ENCODE results near the gene NOL4L. TPM values are rescaled to one million over a fixed set of nuclear protein-coding genes. Genes with fewer than 3 reads are reported as not detected.
A peak's percentile ranks its signal among the peaks of the same experiment; 100 is the strongest.

The NOL4L gene
- total RNA-seq, 1 experiment from 2014 or later: 1.4 TPM

- ChIA-PET POLR2A (ENCODE audit: low non-redundant PET) (no interaction called here), CTCF (interaction anchor here (0.5 to 4.2 kb wide), 2 partner anchors 131 to 196 kb away, joined by 3 to 20 read pairs; no protein-coding TSS in a partner anchor)
- H3K9me3 ChIP-seq (ENCODE audit: low read depth, low read length, poor library complexity, severe bottlenecking): no peaks in the 10 kb centered on the region
- peak; percentile 73 for DNase-seq (ENCODE audit: low spot score)
- no peak overlapping the region for H3K4me3 ChIP-seq (ENCODE audit: low read depth, low read length, poor library complexity, severe bottlenecking)
- TF ChIP-seq EZH2 (IDR thresholded peaks at IDR 0.05; ENCODE audit: borderline replicate concordance, low read depth, low read length, poor library complexity, severe bottlenecking): no peak
- TF ChIP-seq, protein P1, sequence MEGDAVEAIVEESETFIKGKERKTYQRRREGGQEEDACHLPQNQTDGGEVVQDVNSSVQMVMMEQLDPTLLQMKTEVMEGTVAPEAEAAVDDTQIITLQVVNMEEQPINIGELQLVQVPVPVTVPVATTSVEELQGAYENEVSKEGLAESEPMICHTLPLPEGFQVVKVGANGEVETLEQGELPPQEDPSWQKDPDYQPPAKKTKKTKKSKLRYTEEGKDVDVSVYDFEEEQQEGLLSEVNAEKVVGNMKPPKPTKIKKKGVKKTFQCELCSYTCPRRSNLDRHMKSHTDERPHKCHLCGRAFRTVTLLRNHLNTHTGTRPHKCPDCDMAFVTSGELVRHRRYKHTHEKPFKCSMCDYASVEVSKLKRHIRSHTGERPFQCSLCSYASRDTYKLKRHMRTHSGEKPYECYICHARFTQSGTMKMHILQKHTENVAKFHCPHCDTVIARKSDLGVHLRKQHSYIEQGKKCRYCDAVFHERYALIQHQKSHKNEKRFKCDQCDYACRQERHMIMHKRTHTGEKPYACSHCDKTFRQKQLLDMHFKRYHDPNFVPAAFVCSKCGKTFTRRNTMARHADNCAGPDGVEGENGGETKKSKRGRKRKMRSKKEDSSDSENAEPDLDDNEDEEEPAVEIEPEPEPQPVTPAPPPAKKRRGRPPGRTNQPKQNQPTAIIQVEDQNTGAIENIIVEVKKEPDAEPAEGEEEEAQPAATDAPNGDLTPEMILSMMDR (conservative IDR thresholded peaks at IDR 0.05; ENCODE audit: low read depth, low read length): peak; percentile 89
- no peak overlapping the region for H3K27ac ChIP-seq (ENCODE audit: low read depth, low read length, poor library complexity, severe bottlenecking)
- no peaks in the 10 kb centered on the region for H3K4me1 ChIP-seq (ENCODE audit: insufficient read depth, low read length, poor library complexity, severe bottlenecking)
- H3K36me3 ChIP-seq (ENCODE audit: insufficient read depth, low read length, poor library complexity, severe bottlenecking): no peaks in the 10 kb centered on the region
- no TSS peak for BruUV-seq (replicated peaks)
- H3K27me3 ChIP-seq (replicated peaks; ENCODE audit: insufficient read depth, low read depth, low read length, poor library complexity): no peaks in the 10 kb centered on the region
- intact Hi-C loops (cut with micrococcal nuclease; ENCODE audit: unreplicated experiment): loop anchor here (1.0 kb wide), 1 partner anchor 131 kb away; no protein-coding TSS in a partner anchor
These were observed 63.2 kb downstream of the NOL4L start for GRCh38 chr20:32521780-32522525.

GRCh38 chr20:32520927-32521203 lies 64.3 kb downstream of the NOL4L start:
- no peaks in the 10 kb centered on the region for H3K4me1 ChIP-seq (ENCODE audit: insufficient read depth, low read length, poor library complexity, severe bottlenecking)
- POLR2A ChIA-PET (ENCODE audit: low non-redundant PET): no interaction called here
- intact Hi-C loops (cut with micrococcal nuclease; ENCODE audit: unreplicated experiment): loop anchor here (1.0 kb wide), 1 partner anchor 132 kb away; no protein-coding TSS in a partner anchor

GRCh38 chr20:32519381-32519730 lies 65.8 kb downstream of the NOL4L start:
- Histone ChIP-seq H3K36me3 (ENCODE audit: insufficient read depth, low read length, poor library complexity, severe bottlenecking) (no peaks in the 10 kb centered on the region), H3K27me3 (replicated peaks; ENCODE audit: insufficient read depth, low read depth, low read length, poor library complexity) (no peaks in the 10 kb centered on the region), H3K27ac (ENCODE audit: low read depth, low read length, poor library complexity, severe bottlenecking) (no peak overlapping the region), H3K9me3 (ENCODE audit: low read depth, low read length, poor library complexity, severe bottlenecking) (no peaks in the 10 kb centered on the region), H3K4me1 (ENCODE audit: insufficient read depth, low read length, poor library complexity, severe bottlenecking) (no peaks in the 10 kb centered on the region), H3K4me3 (ENCODE audit: low read depth, low read length, poor library complexity, severe bottlenecking) (no peak overlapping the region)
- TF ChIP-seq EZH2 (IDR thresholded peaks at IDR 0.05; ENCODE audit: borderline replicate concordance, low read depth, low read length, poor library complexity, severe bottlenecking): no peak
- TF ChIP-seq, protein P1 (conservative IDR thresholded peaks at IDR 0.05; ENCODE audit: low read depth, low read length): no peak
- no TSS peak for BruUV-seq (replicated peaks)
- CTCF ChIA-PET: no interaction called here
- intact Hi-C loops (cut with micrococcal nuclease; ENCODE audit: unreplicated experiment): no loop called here
- no peak for DNase-seq (ENCODE audit: low spot score)
- POLR2A ChIA-PET (ENCODE audit: low non-redundant PET): no interaction called here

More at GRCh38 chr20:32520927-32521203, 64.3 kb downstream of the NOL4L start:
- CTCF ChIA-PET: interaction anchor here (0.6 to 4.2 kb wide), 3 partner anchors 130 to 1146 kb away, joined by 3 to 20 read pairs (median 3); no protein-coding TSS in a partner anchor
- no peak overlapping the region for H3K27ac ChIP-seq (ENCODE audit: low read depth, low read length, poor library complexity, severe bottlenecking)
- BruUV-seq (replicated peaks): no TSS peak
- no peaks in the 10 kb centered on the region for H3K27me3 ChIP-seq (replicated peaks; ENCODE audit: insufficient read depth, low read depth, low read length, poor library complexity)
- TF ChIP-seq, protein P1 (conservative IDR thresholded peaks at IDR 0.05; ENCODE audit: low read depth, low read length): no peak
- no peak for TF ChIP-seq EZH2 (IDR thresholded peaks at IDR 0.05; ENCODE audit: borderline replicate concordance, low read depth, low read length, poor library complexity, severe bottlenecking)
- no peaks in the 10 kb centered on the region for H3K36me3 ChIP-seq (ENCODE audit: insufficient read depth, low read length, poor library complexity, severe bottlenecking)
- no peak overlapping the region for H3K4me3 ChIP-seq (ENCODE audit: low read depth, low read length, poor library complexity, severe bottlenecking)
- no peak for DNase-seq (ENCODE audit: low spot score)
- H3K9me3 ChIP-seq (ENCODE audit: low read depth, low read length, poor library complexity, severe bottlenecking): no peaks in the 10 kb centered on the region

All from A673 (cell line).